PFSK-1 (cell line): ENCODE results near the gene KDM5A.

Experiments
- FOXP2 ChIP-seq: optimal IDR thresholded peaks from 2 replicates; pipeline ENCODE3; 2011; ENCODE audit warnings: borderline replicate concordance, control low read depth, inconsistent platforms; ENCODE audit not compliant: insufficient read depth; ENCODE audit errors: extremely low read length, extremely low read depth
- POLR2AphosphoS5 ChIP-seq: IDR thresholded peaks from 2 replicates; pipeline ENCODE4 v1.6.1; 2012; ENCODE audit warnings: low read depth, mild to moderate bottlenecking, control low read depth, low read length, moderate library complexity
- REST ChIP-seq, 2 experiments: IDR thresholded peaks; 2 replicates each; pipeline versions ENCODE4 v1.6.1 to v1.8.0; 2011 to 2012; ENCODE audit warnings: low read depth in 2 of 2, low read length in 2 of 2, control low read depth in 1 of 2, inconsistent platforms in 1 of 2, mild to moderate bottlenecking in 1 of 2, moderate library complexity in 1 of 2; ENCODE audit not compliant: insufficient read depth in 1 of 2
- SIN3A ChIP-seq: IDR thresholded peaks from 2 replicates; pipeline ENCODE4 v1.6.1; 2012; ENCODE audit warnings: mild to moderate bottlenecking, low read length, moderate library complexity, borderline replicate concordance; ENCODE audit not compliant: insufficient read depth
- TAF1 ChIP-seq: IDR thresholded peaks from 2 replicates; pipeline ENCODE4 v1.6.1; 2012; ENCODE audit warnings: low read length, control low read depth, borderline replicate concordance; ENCODE audit not compliant: insufficient read depth

DNA sequence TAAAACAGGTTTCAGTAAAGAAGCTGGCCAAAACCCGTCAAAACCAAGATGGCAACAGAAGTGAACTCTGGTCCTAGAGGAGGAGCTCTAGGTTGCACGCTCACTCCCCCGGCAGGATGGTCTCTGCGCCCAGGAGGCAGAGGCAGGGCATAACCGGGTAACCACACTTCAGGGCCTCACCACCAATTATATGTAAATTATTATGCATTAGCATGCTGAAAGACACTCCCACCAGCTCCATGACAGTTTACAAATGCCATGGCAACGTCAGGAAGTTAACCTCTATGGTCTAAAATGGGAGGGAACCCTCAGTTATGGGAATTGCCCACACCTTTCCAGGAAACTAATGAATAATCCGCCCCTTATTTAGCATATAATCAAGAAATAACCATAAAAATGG, 155.1 kb downstream of the KDM5A start:
- TF ChIP-seq SIN3A = no peak
- TF ChIP-seq REST (IDR thresholded peaks at IDR 0.05; ENCODE audit: insufficient read depth in 1 of 2, low read depth in 2 of 2, low read length in 2 of 2) = no peak
- no peak for TF ChIP-seq POLR2AphosphoS5
- no peak for TF ChIP-seq TAF1
- TF ChIP-seq FOXP2 = no peak
